H9 (cell line): ENCODE results near the gene WDR72. TPM values are rescaled to one million over a fixed set of nuclear protein-coding genes. Genes with fewer than 3 reads are reported as not detected.

Source experiments
- DNase-seq: peaks from one replicate; pipeline ENCODE4 v3.0.0-alpha.2; 2017
- H2AFZ ChIP-seq: one replicate; pipeline ENCODE4 v1.6.1; 2013; ENCODE audit warnings: mild to moderate bottlenecking, low read length, control low read depth, moderate library complexity
- H2AK5ac ChIP-seq: 2 replicates; pipeline ENCODE4 v1.6.1; 2013; ENCODE audit warnings: low read length, control low read depth, mixed read lengths; ENCODE audit not compliant: insufficient read length
- H2BK120ac ChIP-seq: one replicate; pipeline ENCODE4 v1.6.1; 2013; ENCODE audit warnings: low read depth, mild to moderate bottlenecking, low read length, control low read depth, inconsistent platforms; ENCODE audit not compliant: poor library complexity, severe bottlenecking
- H2BK12ac ChIP-seq: 2 replicates; pipeline ENCODE4 v1.6.1; 2013; ENCODE audit warnings: low read length, control low read depth, mixed read lengths, low read depth; ENCODE audit not compliant: insufficient read length
- H2BK15ac ChIP-seq: 2 replicates; pipeline ENCODE4 v1.6.1; 2013; ENCODE audit warnings: low read depth, low read length, control low read depth
- H2BK20ac ChIP-seq: one replicate; pipeline ENCODE4 v1.6.1; 2013; ENCODE audit warnings: low read depth, mild to moderate bottlenecking, low read length, control low read depth, inconsistent platforms; ENCODE audit not compliant: poor library complexity, severe bottlenecking
- H2BK5ac ChIP-seq: 2 replicates; pipeline ENCODE4 v1.6.1; 2013; ENCODE audit warnings: low read length, control low read depth, mixed read lengths; ENCODE audit not compliant: insufficient read length
- H3K14ac ChIP-seq: 2 replicates; pipeline ENCODE4 v1.6.1; 2013; ENCODE audit warnings: low read length, control low read depth; ENCODE audit not compliant: insufficient read depth
- H3K18ac ChIP-seq: 2 replicates; pipeline ENCODE4 v1.6.1; 2013; ENCODE audit warnings: low read depth, mild to moderate bottlenecking, mixed read lengths, low read length, control low read depth; ENCODE audit not compliant: insufficient read length
- H3K23ac ChIP-seq: 2 replicates; pipeline ENCODE4 v1.6.1; 2013; ENCODE audit warnings: low read length, control low read depth, mixed read lengths, low read depth; ENCODE audit not compliant: insufficient read length
- H3K23me2 ChIP-seq: 2 replicates; pipeline ENCODE4 v1.6.1; 2013; ENCODE audit warnings: low read depth, mild to moderate bottlenecking, mixed read lengths, low read length, control low read depth; ENCODE audit not compliant: insufficient read length, poor library complexity, severe bottlenecking
- H3K27ac ChIP-seq: 2 replicates; pipeline ENCODE4 v1.5.1; 2013; ENCODE audit warnings: low read length, control low read depth, mixed read lengths, low read depth; ENCODE audit not compliant: insufficient read length
- H3K27me3 ChIP-seq: 2 replicates; pipeline ENCODE4 v1.6.1; 2013; ENCODE audit warnings: low read length, control low read depth, inconsistent platforms; ENCODE audit not compliant: insufficient read depth
- H3K4ac ChIP-seq: 2 replicates; pipeline ENCODE4 v1.6.1; 2013; ENCODE audit warnings: low read depth, mild to moderate bottlenecking, control low read depth, inconsistent platforms, low read length, moderate library complexity
- H3K4me1 ChIP-seq: 2 replicates; pipeline ENCODE4 v1.6.1; 2013; ENCODE audit warnings: low read length, control low read depth, inconsistent platforms; ENCODE audit not compliant: insufficient read depth
- H3K4me2 ChIP-seq: 2 replicates; pipeline ENCODE4 v1.6.1; 2013; ENCODE audit warnings: low read length, control low read depth, mixed read lengths; ENCODE audit not compliant: insufficient read length, insufficient read depth
- H3K56ac ChIP-seq: 2 replicates; pipeline ENCODE4 v1.6.1; 2013; ENCODE audit warnings: low read depth, mild to moderate bottlenecking, mixed read lengths, low read length, control low read depth; ENCODE audit not compliant: insufficient read length
- H3K79me1 ChIP-seq: 2 replicates; pipeline ENCODE4 v1.6.1; 2013; ENCODE audit warnings: low read depth, mild to moderate bottlenecking, moderate library complexity, low read length, control low read depth, inconsistent platforms; ENCODE audit not compliant: insufficient read depth, poor library complexity, severe bottlenecking
- H3K79me2 ChIP-seq: 2 replicates; pipeline ENCODE4 v1.6.1; 2013; ENCODE audit warnings: low read length, control low read depth, inconsistent platforms; ENCODE audit not compliant: insufficient read depth
- H3K9ac ChIP-seq: 2 replicates; pipeline ENCODE4 v1.6.1; 2013; ENCODE audit warnings: low read length, control low read depth, mixed read lengths; ENCODE audit not compliant: insufficient read length; ENCODE audit errors: extremely low read depth
- H3K9me3 ChIP-seq: one replicate; pipeline ENCODE4 v1.6.1; 2013; ENCODE audit warnings: low read depth, low read length, inconsistent platforms; ENCODE audit not compliant: control insufficient read depth
- H3T11ph ChIP-seq: one replicate; pipeline ENCODE4 v1.6.1; 2013; ENCODE audit warnings: mild to moderate bottlenecking, low read length, control low read depth, inconsistent platforms
- H4K20me1 ChIP-seq: one replicate; pipeline ENCODE4 v1.6.1; 2013; ENCODE audit not compliant: control insufficient read depth, insufficient read length, insufficient read depth
- H4K5ac ChIP-seq: 2 replicates; pipeline ENCODE4 v1.6.1; 2013; ENCODE audit warnings: low read depth, mild to moderate bottlenecking, mixed read lengths, low read length, control low read depth; ENCODE audit not compliant: insufficient read length
- H4K8ac ChIP-seq: replicated peaks from 2 replicates; pipeline ENCODE4 v1.6.1; 2013; ENCODE audit warnings: low read length, control low read depth, mixed read lengths, low read depth; ENCODE audit not compliant: insufficient read length
- H4K91ac ChIP-seq: 2 replicates; pipeline ENCODE4 v1.6.1; 2013; ENCODE audit warnings: low read depth, mild to moderate bottlenecking, moderate library complexity, mixed read lengths, low read length, control low read depth; ENCODE audit not compliant: insufficient read length
- H3K27ac Mint-ChIP-seq, 3 experiments: 2 replicates in 2 of 3; 3 replicates in 1 of 3; pipeline ENCODE4 v1.8.0; 2020 to 2021; ENCODE audit warnings: mixed read lengths in 3 of 3, mild to moderate bottlenecking in 1 of 3, moderate library complexity in 1 of 3
- H3K27me3 Mint-ChIP-seq: 2 replicates; pipeline ENCODE4 v1.8.0; 2021; ENCODE audit warnings: low read depth, mild to moderate bottlenecking, moderate library complexity, mixed read lengths
- H3K36me3 Mint-ChIP-seq, 3 experiments: 2 replicates in 2 of 3; 3 replicates in 1 of 3; pipeline ENCODE4 v1.8.0; 2020 to 2021; ENCODE audit warnings: low read depth in 3 of 3, mixed read lengths in 3 of 3; ENCODE audit not compliant: insufficient read depth in 1 of 3
- H3K4me1 Mint-ChIP-seq, 2 experiments: 2 replicates each; pipeline ENCODE4 v1.8.0; 2020; ENCODE audit warnings: mixed read lengths in 2 of 2
- H3K4me3 Mint-ChIP-seq, 2 experiments: 2 replicates in 1 of 2; 3 replicates in 1 of 2; pipeline ENCODE4 v1.8.0; 2020 to 2021; ENCODE audit warnings: mild to moderate bottlenecking in 2 of 2, mixed read lengths in 2 of 2, moderate library complexity in 1 of 2
- H3K9me3 Mint-ChIP-seq, 2 experiments: 2 replicates in 1 of 2; 3 replicates in 1 of 2; pipeline ENCODE4 v1.8.0; 2020; ENCODE audit warnings: mild to moderate bottlenecking in 2 of 2, mixed read lengths in 2 of 2, moderate library complexity in 1 of 2
- CTCF ChIP-seq: fragments of 200-600 bp; sonication (generic); conservative IDR thresholded peaks from 3 replicates; pipeline ENCODE4 v1.8.0; 2021; ENCODE audit warnings: antibody characterized with exemption, mild to moderate bottlenecking
- WGBS: extraction: QIAGEN DNeasy Blood & Tissue Kit; methylation state at CpG from one replicate; pipeline ENCODE4 v1.1.7; 2013; ENCODE audit warnings: missing lambda C conversion rate, low lambda C conversion rate, mixed read lengths; ENCODE audit not compliant: insufficient read length; ENCODE audit errors: extremely low coverage; 5-methylcytosine and 5-hydroxymethylcytosine counted together
- total RNA-seq: library from RNA; stranded (reverse); gene quantifications from 2 replicates; pipeline ENCODE4 v1.2.1, GENCODE V29; 2021

Gene WDR72
- total RNA-seq, 1 experiment from 2014 or later = 2.9 TPM

- Mint-ChIP-seq H3K36me3 (no peaks in the 10 kb centered on the region), H3K4me1 (peaks cover 9 to 11% of the 10 kb centered on the region in 2 experiments), H3K9me3 (0 out of 5 replicates have a peak, but pooled peaks cover 0 to 2% of the 10 kb centered on the region in 2 experiments), H3K27ac (no peak overlapping the region), H3K4me3 (no peak overlapping the region), H3K27me3 (peaks cover 65% of the 10 kb centered on the region)
- Histone ChIP-seq H3K79me2 (no peaks in the 10 kb centered on the region), H3K4me2 (no peak overlapping the region), H2BK15ac (no peak overlapping the region), H2BK120ac (no peak overlapping the region), H2AFZ (no peak overlapping the region), H3K56ac (no peak overlapping the region), H3K18ac (no peak overlapping the region), H3K23me2 (peaks cover 5% of the 10 kb centered on the region), H3K27ac (no peak overlapping the region), H4K20me1 (no peaks in the 10 kb centered on the region), H3K79me1 (no peaks in the 10 kb centered on the region), H4K91ac (no peak overlapping the region), H3K4ac (no peak overlapping the region), H4K5ac (no peak overlapping the region), H3K4me1 (no peaks in the 10 kb centered on the region; the same call in 1 of the 2 replicates), H3T11ph (no peak overlapping the region), H3K9ac (no peak overlapping the region), H3K9me3 (no peaks in the 10 kb centered on the region), H2AK5ac (no peak overlapping the region), H2BK5ac (no peak overlapping the region), H3K23ac (no peak overlapping the region), H3K14ac (no peak overlapping the region), H3K27me3 (peaks cover 6% of the 10 kb centered on the region; the same call in 1 of the 2 replicates), H4K8ac (no peak overlapping the region), H2BK12ac (no peak overlapping the region), H2BK20ac (no peak overlapping the region)
- DNase-seq = no peak
- TF ChIP-seq CTCF = no peak
- WGBS = no CpG with 5 or more reads among the region's 6 CpGs
These were observed 1.6 kb downstream of the WDR72 start for GRCh38 chr15:53757906-53758305.
